Prostate gland (tissue), 2 donors: ENCODE measurements around the gene C1D.

Experiments used
- POLR2A ChIP-seq: fragments of 450-650 bp; IDR thresholded peaks from one replicate; pipeline ENCODE4 v1.6.1; 2016; ENCODE audit warnings: antibody characterized with exemption, mild to moderate bottlenecking
- POLR2AphosphoS5 ChIP-seq: sonication (generic); formaldehyde crosslinking; IDR thresholded peaks from one replicate; pipeline ENCODE4 v1.6.1; 2017; ENCODE audit warnings: antibody characterized with exemption
- TF ChIP-seq, protein P1 (sequence below), 4 experiments: fragments of 200-600 bp in 2 of 4; fragments of 450-650 bp in 2 of 4; sonication (generic) in 2 of 4; IDR thresholded peaks; 1 replicate in 3 of 4; 2 replicates in 1 of 4; pipeline ENCODE4 v1.5.1; 2016 to 2019; ENCODE audit warnings: antibody characterized with exemption in 4 of 4, mild to moderate bottlenecking in 2 of 4, moderate library complexity in 2 of 4

DNA sequence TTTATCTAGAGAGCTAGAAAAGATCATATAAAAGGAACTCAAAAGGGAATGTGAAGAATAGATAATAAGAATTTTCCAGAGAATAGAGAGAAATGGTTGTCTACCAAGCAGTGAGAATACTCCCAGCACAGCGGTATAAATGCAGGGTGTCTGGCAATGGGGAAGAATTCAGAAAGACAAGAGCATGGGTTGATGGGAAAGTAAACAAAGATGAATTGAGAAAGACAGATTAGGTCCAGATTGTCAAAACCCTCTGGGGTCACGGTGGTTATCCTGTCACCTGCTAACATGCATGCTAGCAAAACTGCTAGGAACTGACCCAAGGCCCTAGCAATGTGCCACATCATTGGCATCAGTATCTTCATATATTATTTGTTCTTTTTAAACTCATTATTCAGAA lies 30.8 kb upstream of the C1D start:
- TF ChIP-seq POLR2AphosphoS5 (no peak), POLR2A (no peak)
- TF ChIP-seq, protein P1, sequence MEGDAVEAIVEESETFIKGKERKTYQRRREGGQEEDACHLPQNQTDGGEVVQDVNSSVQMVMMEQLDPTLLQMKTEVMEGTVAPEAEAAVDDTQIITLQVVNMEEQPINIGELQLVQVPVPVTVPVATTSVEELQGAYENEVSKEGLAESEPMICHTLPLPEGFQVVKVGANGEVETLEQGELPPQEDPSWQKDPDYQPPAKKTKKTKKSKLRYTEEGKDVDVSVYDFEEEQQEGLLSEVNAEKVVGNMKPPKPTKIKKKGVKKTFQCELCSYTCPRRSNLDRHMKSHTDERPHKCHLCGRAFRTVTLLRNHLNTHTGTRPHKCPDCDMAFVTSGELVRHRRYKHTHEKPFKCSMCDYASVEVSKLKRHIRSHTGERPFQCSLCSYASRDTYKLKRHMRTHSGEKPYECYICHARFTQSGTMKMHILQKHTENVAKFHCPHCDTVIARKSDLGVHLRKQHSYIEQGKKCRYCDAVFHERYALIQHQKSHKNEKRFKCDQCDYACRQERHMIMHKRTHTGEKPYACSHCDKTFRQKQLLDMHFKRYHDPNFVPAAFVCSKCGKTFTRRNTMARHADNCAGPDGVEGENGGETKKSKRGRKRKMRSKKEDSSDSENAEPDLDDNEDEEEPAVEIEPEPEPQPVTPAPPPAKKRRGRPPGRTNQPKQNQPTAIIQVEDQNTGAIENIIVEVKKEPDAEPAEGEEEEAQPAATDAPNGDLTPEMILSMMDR (IDR thresholded peaks at IDR 0.05), result no peak
